Activated effector memory CD4-positive, alpha-beta T cell treated with anti-CD3 and anti-CD28 coated beads, Interleukin-2, amount 50 U/mL, for 16 hours (primary cell): ENCODE measurements around the gene ZNF814.
"Not testable (repeated sequence)": the region's sequence is repeated elsewhere in the genome, so short reads cannot be mapped to it uniquely, and the experiment has no call there.

Experiments
- DNase-seq: peaks from one replicate; pipeline ENCODE4 v3.0.0-alpha.2; 2020

The ZNF814 gene

GRCh38 chr19:57854117-57854516 is 34.7 kb downstream of the ZNF814 start:
- DNase-seq: not testable (repeated sequence)

GRCh38 chr19:57851812-57852603 is 36.8 kb downstream of the ZNF814 start:
- DNase-seq: not testable (repeated sequence)

GRCh38 chr19:57850553-57851017 is 38.3 kb downstream of the ZNF814 start:
- DNase-seq: peak; percentile 65

GRCh38 chr19:57849666-57850473 is 39.0 kb downstream of the ZNF814 start, which contains the start of gene ZNF587:
Gene ZNF587 (plus strand): TSS chr19:57849859. CDS start chr19:57850039, 180 bp downstream.
- peak; percentile 91 for DNase-seq

- peak; percentile 63 for DNase-seq
Measured at GRCh38 chr19:57849162-57849665, 39.6 kb downstream of the ZNF814 start.

- not testable (repeated sequence) for DNase-seq
Measured at GRCh38 chr19:57847164-57847563, 41.7 kb downstream of the ZNF814 start.

- DNase-seq: no peak
Measured at GRCh38 chr19:57841122-57841763, 47.6 kb downstream of the ZNF814 start.

GRCh38 chr19:57838622-57839191 is 50.1 kb downstream of the ZNF814 start:
- DNase-seq: not testable (repeated sequence)

GRCh38 chr19:57836991-57837390 is 51.8 kb downstream of the ZNF814 start:
- not testable (repeated sequence) for DNase-seq

- peak; percentile 79 for DNase-seq
Measured at GRCh38 chr19:57830071-57830602, 58.7 kb downstream of the ZNF814 start, which contains the start of gene ZNF587B. Gene ZNF587B (plus strand): TSS chr19:57830299. CDS start chr19:57830529, 230 bp downstream.

- DNase-seq: no peak
Measured at GRCh38 chr19:57829316-57829715, 59.5 kb downstream of the ZNF814 start.

GRCh38 chr19:57825511-57825910 is 63.3 kb downstream of the ZNF814 start:
- DNase-seq: no peak

- not testable (repeated sequence) for DNase-seq
Measured at GRCh38 chr19:57823608-57824007, 65.2 kb downstream of the ZNF814 start.

GRCh38 chr19:57823155-57823554 is 65.7 kb downstream of the ZNF814 start:
- DNase-seq: not testable (repeated sequence)

- not testable (repeated sequence) for DNase-seq
Measured at GRCh38 chr19:57821501-57821900, 67.3 kb downstream of the ZNF814 start.

- DNase-seq: not testable (repeated sequence)
Measured at GRCh38 chr19:57821095-57821494, 67.7 kb downstream of the ZNF814 start.

- no peak for DNase-seq
Measured at GRCh38 chr19:57820599-57820998, 68.2 kb downstream of the ZNF814 start.

GRCh38 chr19:57819475-57820148 is 69.2 kb downstream of the ZNF814 start:
- peak; percentile 93 for DNase-seq

- DNase-seq: no peak
Measured at GRCh38 chr19:57818378-57818777, 70.5 kb downstream of the ZNF814 start.

- DNase-seq: no peak
Measured at GRCh38 chr19:57817976-57818375, 70.9 kb downstream of the ZNF814 start.

GRCh38 chr19:57816652-57817051 is 72.2 kb downstream of the ZNF814 start:
- no peak for DNase-seq
